ENCODE data around the gene NNMT.

NNMT gene

DNA sequence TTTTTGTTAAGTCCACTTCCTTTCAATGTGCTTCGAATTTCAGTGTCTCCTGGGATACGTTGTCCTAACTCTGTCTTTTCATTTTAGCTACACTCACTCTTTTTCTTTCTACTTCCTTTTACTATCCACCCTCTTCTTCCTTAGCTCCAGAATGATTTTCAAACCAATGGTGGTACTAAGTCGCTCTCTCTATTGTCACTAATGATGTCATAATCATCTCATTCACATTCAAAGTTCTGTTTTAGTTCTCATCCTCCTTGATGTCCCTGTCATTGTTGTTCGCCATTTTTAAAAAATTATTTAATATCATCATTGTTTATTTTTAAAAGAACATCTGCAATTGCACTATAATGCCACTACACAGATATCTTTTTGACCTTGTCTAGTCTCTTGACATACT, 47.3 kb downstream of the NNMT start:
- DNase-seq (ENCODE audit: low read depth), result no peak
- TF ChIP-seq, protein P1, sequence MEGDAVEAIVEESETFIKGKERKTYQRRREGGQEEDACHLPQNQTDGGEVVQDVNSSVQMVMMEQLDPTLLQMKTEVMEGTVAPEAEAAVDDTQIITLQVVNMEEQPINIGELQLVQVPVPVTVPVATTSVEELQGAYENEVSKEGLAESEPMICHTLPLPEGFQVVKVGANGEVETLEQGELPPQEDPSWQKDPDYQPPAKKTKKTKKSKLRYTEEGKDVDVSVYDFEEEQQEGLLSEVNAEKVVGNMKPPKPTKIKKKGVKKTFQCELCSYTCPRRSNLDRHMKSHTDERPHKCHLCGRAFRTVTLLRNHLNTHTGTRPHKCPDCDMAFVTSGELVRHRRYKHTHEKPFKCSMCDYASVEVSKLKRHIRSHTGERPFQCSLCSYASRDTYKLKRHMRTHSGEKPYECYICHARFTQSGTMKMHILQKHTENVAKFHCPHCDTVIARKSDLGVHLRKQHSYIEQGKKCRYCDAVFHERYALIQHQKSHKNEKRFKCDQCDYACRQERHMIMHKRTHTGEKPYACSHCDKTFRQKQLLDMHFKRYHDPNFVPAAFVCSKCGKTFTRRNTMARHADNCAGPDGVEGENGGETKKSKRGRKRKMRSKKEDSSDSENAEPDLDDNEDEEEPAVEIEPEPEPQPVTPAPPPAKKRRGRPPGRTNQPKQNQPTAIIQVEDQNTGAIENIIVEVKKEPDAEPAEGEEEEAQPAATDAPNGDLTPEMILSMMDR (IDR thresholded peaks at IDR 0.05; ENCODE audit: insufficient read depth, low read depth, low read length, missing control alignments), result no peak
- no peak overlapping the region for H3K4me3 ChIP-seq (ENCODE audit: low read length)

DNA sequence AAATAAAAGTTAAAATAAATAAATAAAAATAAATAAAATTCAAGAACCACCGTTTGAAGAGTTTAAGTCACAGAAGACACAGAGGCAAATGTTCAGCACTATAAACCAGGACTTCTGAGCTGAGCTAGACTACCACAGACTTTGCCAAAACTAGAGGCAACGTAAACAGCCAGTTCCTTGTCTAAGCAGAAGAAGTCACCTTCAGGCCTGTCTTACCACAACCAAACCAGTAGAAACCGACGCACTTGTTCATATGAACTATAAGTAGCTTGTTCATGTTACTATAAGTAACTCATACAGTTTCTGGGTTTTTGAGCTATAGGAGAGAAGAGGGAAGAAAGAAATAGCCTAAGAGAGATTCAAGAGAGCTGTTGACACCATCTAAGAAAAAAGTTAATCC, 48.3 kb downstream of the NNMT start:
- no peak overlapping the region for H3K4me3 ChIP-seq (ENCODE audit: low read length)
- no peak for DNase-seq (ENCODE audit: low read depth)
- TF ChIP-seq, protein P1 (IDR thresholded peaks at IDR 0.05; ENCODE audit: insufficient read depth, low read depth, low read length, missing control alignments), result no peak

DNA sequence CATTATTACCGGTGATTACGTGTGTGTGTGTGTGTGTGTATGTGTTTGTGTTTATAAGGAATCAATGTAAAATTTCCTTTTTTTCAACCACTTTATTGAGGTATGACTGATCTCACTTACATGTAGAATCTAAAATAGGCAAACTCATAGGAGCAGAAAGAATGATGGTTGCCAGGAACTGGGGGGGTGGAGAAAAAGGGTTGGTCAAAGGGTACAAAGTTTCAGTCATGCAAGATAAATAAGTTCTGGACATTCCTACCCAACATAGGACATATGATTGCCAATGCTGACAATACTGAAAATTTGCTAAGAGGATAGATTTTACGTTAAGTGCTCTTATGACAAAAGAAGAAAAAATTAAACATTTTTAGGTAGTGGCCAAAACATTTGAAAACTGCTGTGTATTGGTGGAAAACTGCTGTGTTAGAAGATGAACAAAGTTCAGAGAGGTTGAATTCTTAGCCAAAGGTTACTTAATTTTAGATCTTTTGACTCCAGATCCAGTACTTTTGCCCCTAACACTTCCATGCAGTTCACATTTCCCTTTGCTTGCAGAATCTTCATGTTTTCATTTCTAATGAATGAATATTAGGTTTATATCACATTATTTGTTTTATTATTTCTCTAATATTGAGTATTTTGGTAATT, 49.5 kb downstream of the NNMT start:
- H3K4me3 ChIP-seq (ENCODE audit: low read length), result no peak overlapping the region
- DNase-seq (ENCODE audit: low read depth), result no peak
- TF ChIP-seq, protein P1 (IDR thresholded peaks at IDR 0.05; ENCODE audit: insufficient read depth, low read depth, low read length, missing control alignments), result no peak

DNA sequence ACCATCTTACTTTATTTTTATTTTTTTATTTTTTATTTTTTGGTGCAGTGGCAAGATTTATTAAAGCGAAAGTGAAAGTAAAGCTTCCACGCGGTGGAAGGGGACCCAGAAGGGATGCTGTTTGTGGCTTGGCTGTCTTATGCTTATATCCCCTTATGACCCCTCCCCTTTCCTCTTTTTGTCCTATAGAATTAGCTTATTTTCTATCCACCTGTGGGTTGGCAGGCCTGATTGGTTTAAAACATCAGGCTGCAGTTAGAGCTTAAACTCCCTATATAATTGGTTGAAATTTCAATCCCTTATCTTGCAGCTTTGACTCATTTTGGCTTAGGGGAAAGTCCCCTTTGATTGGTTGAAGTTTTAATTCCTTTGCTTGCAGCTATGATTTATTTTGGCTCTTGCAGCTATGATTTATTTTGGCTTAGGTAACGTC, 50.5 kb downstream of the NNMT start:
- TF ChIP-seq, protein P1 (IDR thresholded peaks at IDR 0.05; ENCODE audit: insufficient read depth, low read depth, low read length, missing control alignments), result no peak
- DNase-seq (ENCODE audit: low read depth), result no peak
- no peak overlapping the region for H3K4me3 ChIP-seq (ENCODE audit: low read length)

DNA sequence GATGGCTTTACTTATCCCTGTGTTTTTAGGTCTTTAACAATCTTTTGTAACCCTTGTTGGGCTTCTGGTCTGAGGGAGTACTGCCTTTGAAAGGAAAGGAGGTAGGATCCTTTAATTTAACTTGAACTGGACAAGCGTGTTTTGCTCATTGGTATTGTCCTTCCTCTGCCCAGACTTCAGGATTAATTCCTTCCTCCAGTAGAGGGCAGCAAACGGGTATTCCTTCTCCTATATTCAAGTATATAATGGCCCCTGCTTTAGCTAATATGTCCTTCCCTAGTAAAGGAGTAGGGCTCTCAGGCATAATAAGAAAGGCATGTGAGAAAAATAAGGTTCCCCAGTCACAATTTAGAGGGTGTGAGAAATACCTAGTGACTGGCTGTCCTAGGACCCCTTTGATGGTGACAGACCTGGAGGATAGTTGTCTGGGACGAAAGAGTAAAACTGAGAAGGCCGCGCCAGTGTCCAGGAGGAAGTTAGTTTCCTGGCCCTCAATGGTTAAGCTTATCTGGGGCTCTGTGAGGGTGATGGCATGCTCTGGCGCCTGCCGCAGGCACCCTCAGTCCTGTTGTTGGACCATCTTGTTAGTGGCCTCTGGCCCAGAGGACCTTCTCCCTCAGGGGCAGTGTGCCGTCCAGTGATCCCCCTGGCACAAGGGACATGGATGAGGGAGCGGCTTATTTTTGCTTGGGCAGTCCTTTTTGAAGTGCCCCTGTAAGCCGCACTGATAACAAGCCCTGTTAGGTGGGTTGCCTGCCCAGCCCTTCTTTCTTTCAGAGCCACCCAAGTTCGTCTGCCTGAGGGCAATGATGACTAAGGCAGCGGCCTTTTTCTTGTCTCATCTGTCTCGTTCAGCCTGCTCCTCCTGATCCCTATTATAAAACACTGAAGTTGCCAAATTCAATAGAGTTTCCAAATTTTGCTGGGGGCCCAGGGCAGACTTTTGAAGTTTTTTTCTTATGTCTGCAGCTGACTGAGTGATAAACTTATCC, 52.3 kb downstream of the NNMT start:
- H3K4me3 ChIP-seq (ENCODE audit: low read length), result no peak overlapping the region
- TF ChIP-seq, protein P1 (IDR thresholded peaks at IDR 0.05; ENCODE audit: insufficient read depth, low read depth, low read length, missing control alignments), result peak; percentile 63
- DNase-seq (ENCODE audit: low read depth), result peak; percentile 82

DNA sequence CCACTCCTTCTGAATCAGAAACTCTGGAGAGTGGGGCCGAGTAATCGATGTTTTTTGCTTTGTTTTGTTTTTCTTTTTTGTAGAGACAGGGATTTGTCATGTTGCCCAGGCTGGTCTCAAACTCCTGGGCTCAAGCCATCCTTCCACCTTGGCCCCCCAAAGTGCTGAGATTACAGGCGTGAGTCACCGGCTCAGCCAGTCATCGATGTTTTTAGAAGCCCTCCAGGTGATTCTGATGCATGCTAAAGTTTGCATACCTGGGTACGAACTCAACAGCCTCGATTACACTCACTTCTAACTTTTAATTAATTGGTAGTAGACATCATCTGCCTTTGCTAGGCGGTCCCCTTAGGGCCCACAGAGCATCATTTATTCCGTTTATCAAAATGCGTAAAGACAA, 53.8 kb downstream of the NNMT start:
- DNase-seq (ENCODE audit: low read depth), result peak; percentile 59
- TF ChIP-seq, protein P1 (IDR thresholded peaks at IDR 0.05; ENCODE audit: insufficient read depth, low read depth, low read length, missing control alignments), result no peak
- H3K4me3 ChIP-seq (ENCODE audit: low read length), result no peak overlapping the region
